H1 (cell line): ENCODE measurements around the gene EDC3. TPM values are rescaled to one million over a fixed set of nuclear protein-coding genes. Genes with fewer than 3 reads are reported as not detected.

Source experiments
- ATF2 ChIP-seq: IDR thresholded peaks from 2 replicates; pipeline ENCODE4 v1.6.1; 2012; ENCODE audit warnings: low read length, inconsistent platforms
- CHD1 ChIP-seq: IDR thresholded peaks from 2 replicates; pipeline ENCODE4 v1.6.1; 2012; ENCODE audit warnings: low read depth, low read length, improper control_type of control experiment
- JUND ChIP-seq: IDR thresholded peaks from 2 replicates; pipeline ENCODE4 v1.6.1; 2011; ENCODE audit warnings: mild to moderate bottlenecking, improper control_type of control experiment, low read length
- NRF1 ChIP-seq: IDR thresholded peaks from 2 replicates; pipeline ENCODE4 v1.6.1; 2011; ENCODE audit warnings: mild to moderate bottlenecking, low read depth, low read length, improper control_type of control experiment
- POU5F1 ChIP-seq: IDR thresholded peaks from 2 replicates; pipeline ENCODE4 v1.6.1; 2011; ENCODE audit warnings: low read depth, mild to moderate bottlenecking, low read length, moderate library complexity
- RFX5 ChIP-seq: IDR thresholded peaks from 2 replicates; pipeline ENCODE4 v1.6.1; 2011; ENCODE audit warnings: low read depth, low read length, improper control_type of control experiment, borderline replicate concordance
- RNF2 ChIP-seq: fragments of 200-900, 300-1000 bp; sonication (generic); IDR thresholded peaks from 2 replicates; pipeline ENCODE4 v1.7.1; 2016; ENCODE audit warnings: borderline replicate concordance, low read depth, mild to moderate bottlenecking, antibody characterized with exemption, low read length; ENCODE audit not compliant: poor library complexity, severe bottlenecking; ENCODE audit errors: missing control alignments
- SIN3A ChIP-seq, 2 experiments: IDR thresholded peaks in 1 of 2; conservative IDR thresholded peaks in 1 of 2; 2 replicates each; pipeline ENCODE4 v1.6.1; 2011 to 2012; ENCODE audit warnings: low read length in 2 of 2, improper control_type of control experiment in 1 of 2, low read depth in 1 of 2, mild to moderate bottlenecking in 1 of 2
- SP2 ChIP-seq: IDR thresholded peaks from 2 replicates; pipeline ENCODE4 v1.6.1; 2012; ENCODE audit warnings: mild to moderate bottlenecking, low read length, inconsistent platforms
- polyA plus RNA-seq, 7 experiments: library from polyadenylated mRNA; depleted of rRNA in 3 of 7; stranded (reverse) in 5 of 7; unstranded in 2 of 7; fragments of >200 nt in 5 of 7; fragments of 200-250 nt in 2 of 7; gene quantifications; 1 replicate in 5 of 7; 2 replicates in 1 of 7; 4 replicates in 1 of 7; pipeline versions ENCODE4 v1.2.1 to v1.2.3, GENCODE V29; 2011 to 2013; ENCODE audit warnings: missing spikeins in 2 of 7, mixed read lengths in 2 of 7
- total RNA-seq: library from RNA; stranded (reverse); fragmentation: NEBNext Ultra II Directional; extraction: Animal tissue kit (Norgen Biotek cat#: 25700); gene quantifications from 2 replicates; pipeline ENCODE4 v1.2.1, GENCODE V29; 2021

The EDC3 gene
- total and polyA plus RNA-seq, 2 of the 8 experiments (the other 6 are each of a cell fraction or from before 2014, with no cell fraction given): 45.0 to 50.8 TPM

DNA sequence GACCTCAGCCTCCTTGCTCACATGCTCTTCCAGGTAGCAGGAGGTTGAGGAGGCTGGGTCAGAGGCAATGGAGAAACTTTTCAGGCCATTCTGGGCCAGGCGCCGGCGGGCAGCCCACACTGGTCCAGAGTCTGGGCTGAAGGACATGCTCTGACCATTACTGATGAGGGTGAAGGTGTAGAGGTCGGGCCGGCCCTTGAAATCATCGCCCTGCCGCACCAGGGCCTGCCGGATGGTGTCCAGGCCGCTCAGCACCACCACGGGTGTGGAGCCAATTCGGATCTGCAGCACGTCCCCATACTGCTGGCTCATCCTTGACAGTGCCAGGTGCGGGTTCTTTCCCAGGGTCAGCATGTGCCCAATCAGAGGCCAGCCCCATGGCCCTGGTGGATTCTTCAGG is 26.8 kb upstream of the EDC3 start (continued):
- TF ChIP-seq ATF2 (no peak), RFX5 (no peak), POU5F1 (no peak), SP2 (no peak), SIN3A (conservative IDR thresholded peaks at IDR 0.05 in 1 of 2, IDR thresholded peaks at IDR 0.05 in 1 of 2; ENCODE audit: low read depth in 1 of 2, low read length in 2 of 2) (no peak), NRF1 (no peak), RNF2 (no peak), JUND (no peak), CHD1 (no peak)
- TF ChIP-seq, all 59 proteins: peak for 0
